Activated CD8-positive, alpha-beta memory T cell treated with anti-CD3 and anti-CD28 coated beads, Interleukin-2, amount 50 U/mL, for 48 hours (primary cell): ENCODE measurements around the gene JAK1.
"Not testable (repeated sequence)": the region's sequence is repeated elsewhere in the genome, so short reads cannot be mapped to it uniquely, and the experiment has no call there.

ENCODE experiments used
- DNase-seq: peaks from one replicate; pipeline ENCODE4 v3.0.0-alpha.2; 2020

The JAK1 gene

DNA sequence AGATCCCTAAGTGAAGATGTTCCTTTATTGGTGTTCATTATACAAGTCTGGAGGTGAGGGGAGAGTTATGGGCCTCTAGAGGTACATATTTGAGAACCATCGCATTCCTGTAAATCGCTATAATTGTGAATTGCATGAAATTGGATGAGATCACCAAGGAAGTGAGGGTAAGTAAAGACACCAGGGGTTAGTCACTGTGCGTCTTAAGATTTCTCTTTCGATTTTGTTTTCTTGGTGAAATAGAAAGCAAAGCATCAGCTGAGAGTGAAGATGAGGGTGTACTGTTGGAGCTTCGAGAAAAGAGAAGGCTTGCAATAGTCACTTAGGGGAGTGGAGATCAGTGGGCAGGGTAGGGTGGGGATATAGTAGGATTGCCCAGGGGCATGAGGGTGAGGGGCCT is 139.4 kb downstream of the JAK1 start:
- DNase-seq, result no peak

DNA sequence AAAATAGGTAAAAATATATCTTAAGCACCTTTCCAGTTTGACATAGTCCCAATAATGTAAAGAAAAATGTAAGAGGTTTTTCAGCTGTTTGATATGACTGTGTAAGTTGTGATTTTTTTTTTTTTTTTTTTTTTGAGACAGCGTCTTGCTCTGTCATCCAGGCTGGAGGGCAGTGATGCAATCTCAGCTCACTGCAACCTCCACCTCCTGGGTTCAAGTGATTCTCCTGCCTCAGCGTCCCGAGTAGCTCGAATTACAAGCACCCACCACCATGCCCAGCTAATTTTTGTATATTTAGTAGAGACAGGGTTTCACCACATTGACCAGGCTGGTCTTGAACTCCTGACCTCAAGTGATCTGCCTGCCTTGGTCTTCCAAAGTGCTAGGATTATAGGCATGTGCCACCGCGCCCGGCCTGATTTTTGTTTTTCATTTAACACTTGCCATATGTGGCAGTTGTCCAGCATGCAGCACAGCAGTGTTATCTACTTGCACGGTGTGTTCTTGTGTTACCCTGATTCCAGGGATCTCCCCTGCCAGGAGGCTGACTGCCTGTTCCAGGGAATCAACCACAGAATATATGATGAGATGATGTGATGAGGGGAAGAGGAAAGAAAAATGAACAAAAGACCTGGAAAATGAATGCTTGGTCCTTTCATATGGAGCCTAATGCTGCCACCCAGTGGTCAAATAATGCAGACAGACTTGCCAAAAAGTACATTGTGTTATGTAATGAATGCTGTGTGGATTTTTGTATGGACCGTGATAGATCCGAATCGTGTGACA is 142.5 kb downstream of the JAK1 start:
- no peak for DNase-seq

DNA sequence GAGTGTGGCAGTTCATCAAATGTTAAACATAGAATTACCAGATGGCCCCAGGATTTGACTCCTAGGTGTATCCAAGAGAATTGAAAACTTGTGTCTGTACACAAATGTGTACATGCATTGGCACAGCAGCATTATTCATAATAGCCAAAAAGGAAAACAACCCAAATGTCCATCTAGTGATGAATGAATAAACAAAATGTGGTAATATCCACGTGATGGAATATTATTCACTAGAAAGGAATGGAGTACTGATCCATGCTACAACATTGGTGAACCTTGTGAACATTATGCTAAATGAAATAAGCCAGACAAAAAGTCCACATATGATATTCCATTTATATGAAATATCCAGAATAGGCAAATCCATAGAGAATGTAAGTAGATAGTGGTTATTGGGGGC is 143.7 kb downstream of the JAK1 start:
- no peak for DNase-seq

DNA sequence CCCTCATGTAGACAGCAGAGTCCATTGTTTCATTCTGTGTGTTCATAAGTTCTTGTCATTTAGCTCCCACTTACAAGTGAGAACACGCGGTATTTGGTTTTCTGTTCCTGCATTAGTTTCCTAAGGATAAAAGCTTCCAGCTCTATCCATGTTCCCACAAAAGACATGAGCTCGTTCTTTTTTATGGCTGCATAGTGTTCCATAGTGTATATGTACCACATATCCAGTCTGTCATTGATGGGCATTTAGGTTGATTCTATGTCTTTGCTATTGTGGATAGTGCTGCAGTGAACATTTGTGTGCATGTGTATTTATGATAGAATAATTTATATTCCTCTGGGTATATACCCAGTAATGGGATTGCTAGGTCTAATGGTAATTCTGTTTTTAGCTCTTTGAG is 145.8 kb downstream of the JAK1 start:
- DNase-seq, result not testable (repeated sequence)

DNA sequence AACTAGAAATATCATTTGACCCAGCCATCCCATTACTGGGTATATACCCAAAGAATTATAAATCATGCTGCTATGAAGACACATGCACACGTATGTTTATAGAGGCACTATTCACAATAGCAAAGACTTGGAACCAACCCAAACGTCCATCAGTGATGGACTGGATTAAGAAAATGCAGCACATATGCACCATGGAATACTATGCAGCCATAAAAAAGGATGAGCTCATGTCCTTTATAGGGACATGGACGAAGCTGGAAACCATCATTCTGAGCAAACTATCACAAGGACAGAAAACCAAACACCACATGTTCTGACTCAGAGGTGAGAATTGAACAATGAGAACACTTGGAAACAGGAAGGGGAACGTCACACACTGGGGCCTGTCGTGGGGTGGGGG is 149.0 kb downstream of the JAK1 start:
- not testable (repeated sequence) for DNase-seq

DNA sequence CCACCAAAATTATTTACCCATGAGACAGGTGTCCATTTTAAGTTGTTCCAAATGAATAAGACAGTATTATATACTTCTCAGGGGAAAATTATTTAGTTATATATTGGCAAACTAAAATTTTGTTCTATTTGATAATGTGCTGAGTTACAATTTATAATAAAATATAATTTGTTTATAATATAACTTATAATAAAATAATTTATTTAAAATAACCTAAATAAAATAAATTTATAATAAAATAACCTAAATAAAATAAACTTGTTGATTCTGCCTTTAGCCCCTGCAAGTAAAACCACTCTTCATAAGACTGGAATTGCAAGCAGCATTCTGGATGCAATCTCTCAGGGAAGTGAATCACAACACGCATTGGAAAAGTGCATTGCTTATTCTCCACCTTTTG is 151.9 kb downstream of the JAK1 start:
- DNase-seq, result no peak

DNA sequence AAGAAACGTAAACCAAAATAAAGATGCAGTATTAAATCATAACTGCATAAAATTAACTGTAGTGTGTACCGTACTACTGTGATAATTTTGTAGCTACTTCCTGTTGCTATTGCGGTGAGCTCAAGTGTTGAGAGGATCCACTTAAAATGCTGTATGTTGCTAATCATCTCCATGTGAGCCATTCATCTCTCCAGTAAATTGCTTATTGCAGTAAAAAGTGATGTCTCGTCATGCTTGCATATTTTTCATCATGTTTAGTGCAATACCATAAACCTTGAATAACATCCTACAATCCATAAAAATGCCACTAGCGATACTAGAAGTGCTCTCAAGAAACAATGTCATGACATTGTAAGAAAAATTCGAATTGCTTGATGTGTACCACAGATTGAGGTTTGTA is 155.2 kb downstream of the JAK1 start:
- DNase-seq, result no peak

DNA sequence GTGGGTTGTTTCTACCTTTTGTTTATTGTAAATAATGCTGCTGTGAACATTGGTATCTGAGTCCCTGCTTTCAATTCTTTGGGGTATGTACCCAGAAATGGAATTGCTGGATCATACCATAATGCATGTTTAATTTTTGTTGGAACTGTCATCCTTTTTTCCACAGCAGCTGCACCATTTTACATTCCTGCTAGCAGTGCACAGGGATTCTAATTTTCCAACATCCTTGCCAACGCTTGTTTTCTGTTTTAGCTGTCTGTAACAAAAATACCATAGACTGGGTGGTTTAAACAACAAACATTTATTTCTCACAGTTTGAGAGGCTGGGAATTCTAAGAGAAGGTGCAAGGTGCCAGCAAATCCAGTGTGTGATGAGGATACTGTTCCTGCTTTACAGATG is 156.3 kb downstream of the JAK1 start:
- DNase-seq, result no peak

DNA sequence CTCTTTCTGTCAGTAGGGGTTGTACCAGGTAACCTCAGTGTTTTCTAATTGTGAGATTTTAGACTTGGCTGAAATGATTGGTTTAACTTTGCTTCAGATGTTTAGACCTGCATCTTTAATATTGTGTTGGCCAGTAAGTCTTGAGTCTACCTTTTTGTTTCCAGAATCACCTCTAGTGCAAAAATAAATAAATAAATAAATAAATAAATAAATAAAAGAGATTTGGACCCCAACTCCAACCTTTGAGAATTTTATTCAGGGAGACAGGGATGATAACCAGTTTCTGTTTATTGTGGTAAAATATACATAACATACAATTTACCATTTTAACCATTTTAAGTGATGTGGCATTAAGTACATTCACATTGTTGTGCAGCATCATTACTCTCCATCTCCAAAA is 157.0 kb downstream of the JAK1 start:
- no peak for DNase-seq

DNA sequence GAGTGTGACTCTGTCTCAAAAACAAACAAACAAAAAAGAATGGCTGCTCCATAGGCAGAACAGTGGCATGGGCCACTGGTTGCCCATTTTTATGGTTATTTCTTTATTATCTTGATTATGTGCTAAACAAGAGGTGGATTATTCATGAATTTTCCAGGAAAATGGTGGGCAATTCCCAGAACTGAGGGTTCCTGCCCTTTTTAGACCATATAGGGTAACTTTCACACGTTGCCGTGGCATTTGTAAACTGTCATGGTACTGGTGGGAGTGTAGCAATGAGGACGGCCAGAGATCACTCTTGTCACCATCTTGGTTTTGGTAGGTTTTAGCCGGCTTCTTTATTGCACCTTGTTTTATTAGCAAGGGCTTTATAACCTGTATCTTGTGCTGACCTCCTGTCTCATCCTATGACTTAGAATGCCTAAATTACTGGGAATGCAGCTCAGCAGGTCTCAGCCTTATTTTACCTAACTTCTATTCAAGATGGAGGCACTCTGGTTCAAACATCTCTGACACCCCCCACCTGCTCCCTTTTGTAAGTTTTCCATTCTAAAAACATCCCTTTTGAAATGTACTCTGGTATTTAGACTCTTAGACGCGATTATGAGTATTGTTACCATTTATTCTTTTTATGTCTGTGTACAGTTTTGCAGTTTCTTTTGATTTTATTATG is 164.4 kb downstream of the JAK1 start:
- no peak for DNase-seq

DNA sequence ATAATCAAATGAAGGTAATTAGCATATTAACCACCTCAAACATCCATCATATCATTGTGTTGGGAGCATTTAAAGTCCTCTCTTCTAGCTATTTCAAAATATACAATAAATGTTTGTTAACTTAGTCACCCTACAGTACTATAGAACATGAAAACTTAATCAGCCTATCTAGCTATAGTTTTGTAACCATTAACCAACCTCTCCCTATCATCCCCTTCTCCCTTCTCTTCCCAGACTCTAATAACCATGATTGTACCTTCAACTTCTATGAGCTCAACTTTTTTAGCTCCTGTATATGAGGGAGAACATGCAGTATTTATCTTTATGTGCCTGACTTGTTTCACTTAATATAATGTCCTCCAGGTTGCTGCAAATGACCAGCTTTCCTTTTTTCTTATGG is 167.5 kb downstream of the JAK1 start:
- DNase-seq, result no peak

DNA sequence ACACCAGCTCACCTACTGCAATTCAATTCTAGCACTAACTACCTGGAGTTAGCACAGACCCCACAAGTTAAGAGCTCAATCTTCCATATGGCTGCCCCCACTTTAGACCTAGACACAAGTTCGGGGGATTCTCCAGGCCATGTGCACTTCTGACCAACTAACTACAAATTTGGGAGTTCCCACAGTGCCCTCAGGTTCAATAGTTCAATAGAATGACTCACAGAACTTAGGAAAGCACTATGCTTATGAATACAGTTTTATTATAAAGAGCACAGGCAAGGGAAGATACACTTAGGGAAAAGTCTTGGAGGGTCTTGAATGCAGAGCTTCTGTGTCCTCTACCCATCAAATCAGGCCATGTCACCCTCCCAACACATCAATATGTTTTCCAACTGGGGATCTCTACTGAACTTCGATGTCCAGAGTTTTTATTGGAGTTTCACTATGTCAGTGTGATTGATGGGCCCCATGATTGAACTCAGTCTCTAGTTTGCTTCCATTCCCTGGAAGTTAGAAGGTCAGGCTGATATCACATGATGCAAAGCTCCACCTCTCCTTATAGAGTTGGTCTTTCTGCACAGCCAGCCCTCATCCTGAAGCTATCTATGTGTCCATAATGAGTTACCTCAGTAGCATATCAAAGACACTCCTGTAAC is 175.4 kb downstream of the JAK1 start:
- DNase-seq, result no peak
